Measurements from ENCODE around the gene SPTBN4.

- TF ChIP-seq YY1 (IDR thresholded peaks at IDR 0.05; ENCODE audit: insufficient read depth, insufficient read length) = no peak
- TF ChIP-seq SUZ12 (IDR thresholded peaks at IDR 0.05; ENCODE audit: extremely low read depth, insufficient read depth, insufficient read length) = no peak
- no peak for TF ChIP-seq ZNF274 (IDR thresholded peaks at IDR 0.05; ENCODE audit: low read depth, low read length)
Observed at GRCh38 chr19:40607311-40608239, 140.8 kb downstream of the SPTBN4 start.

Measured in NT2/D1 (cell line).